ENCODE data around the gene MAP2K6.

MAP2K6 gene

DNA sequence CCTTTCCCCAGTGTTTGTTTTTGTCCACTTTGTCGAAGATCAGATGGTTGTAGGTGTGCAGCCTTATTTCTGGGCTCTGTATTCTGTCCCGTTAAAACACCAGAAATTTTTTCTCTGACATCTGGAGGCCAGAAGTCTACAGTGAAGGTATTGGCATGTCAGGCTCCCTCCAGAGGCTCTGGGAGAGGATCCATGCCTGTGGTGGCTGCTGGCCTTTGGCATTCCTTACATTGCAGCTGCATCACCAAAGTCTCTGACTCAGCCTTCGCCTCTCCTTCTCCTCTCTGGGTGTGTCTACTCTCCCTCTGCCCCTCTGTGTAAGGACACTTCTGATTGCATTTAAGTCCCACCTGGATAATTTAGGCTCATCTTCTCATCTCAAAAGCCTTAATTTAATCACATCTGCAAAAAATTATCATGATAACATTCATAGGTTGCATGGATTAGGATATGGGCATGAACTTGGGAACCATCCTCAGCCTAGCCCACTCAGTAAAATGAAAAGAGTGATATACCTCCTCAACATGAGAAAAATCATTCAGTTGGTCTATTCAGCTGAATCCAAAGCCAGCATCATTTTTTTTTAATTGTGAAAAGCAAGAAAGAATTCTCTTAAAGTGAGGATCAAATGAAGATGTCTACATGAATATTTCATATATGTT lies 78.0 kb downstream of the MAP2K6 start:
- no peak for DNase-seq (ENCODE audit: low read depth in 1 of 2, low spot score in 1 of 2)
- TF ChIP-seq JUND (IDR thresholded peaks at IDR 0.05; ENCODE audit: low read depth): no peak
- in situ Hi-C loops (cut with HindIII; ENCODE audit: low pct_unique_long_range_greater_than_20kb, low sequenced_read_pairs): no loop called here

- DNase-seq (ENCODE audit: low read depth in 1 of 2, low spot score in 1 of 2): no peak
- TF ChIP-seq JUND (IDR thresholded peaks at IDR 0.05; ENCODE audit: low read depth): no peak
- in situ Hi-C loops (cut with HindIII; ENCODE audit: low pct_unique_long_range_greater_than_20kb, low sequenced_read_pairs): no loop called here
Measured at GRCh38 chr17:69495787-69496186, 81.3 kb downstream of the MAP2K6 start.

- no peak for TF ChIP-seq JUND (IDR thresholded peaks at IDR 0.05; ENCODE audit: low read depth)
- no peak for DNase-seq (ENCODE audit: low read depth in 1 of 2, low spot score in 1 of 2)
- in situ Hi-C loops (cut with HindIII; ENCODE audit: low pct_unique_long_range_greater_than_20kb, low sequenced_read_pairs): no loop called here
Measured at GRCh38 chr17:69497161-69497560, 82.7 kb downstream of the MAP2K6 start.

DNA sequence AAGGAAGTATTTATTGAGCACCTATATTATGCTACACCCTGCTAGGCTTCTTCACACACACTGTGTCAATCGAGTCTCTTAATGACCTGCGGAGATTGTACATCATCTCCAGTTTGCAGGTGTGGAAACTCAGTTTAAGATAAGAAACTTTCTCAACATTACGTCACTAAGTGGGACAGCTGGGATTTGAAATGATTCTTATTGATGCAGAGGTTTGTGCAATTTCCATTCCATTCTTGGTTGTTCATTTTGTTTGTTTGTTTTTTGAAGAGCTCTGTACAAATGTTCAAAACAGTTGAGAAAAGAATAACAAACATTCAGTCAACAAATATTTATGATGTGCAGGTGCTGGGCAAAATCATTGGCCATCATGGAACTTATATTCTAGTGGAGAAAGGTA lies 84.8 kb downstream of the MAP2K6 start:
- no peak for DNase-seq (ENCODE audit: low read depth in 1 of 2, low spot score in 1 of 2)
- in situ Hi-C loops (cut with HindIII; ENCODE audit: low pct_unique_long_range_greater_than_20kb, low sequenced_read_pairs): no loop called here
- no peak for TF ChIP-seq JUND (IDR thresholded peaks at IDR 0.05; ENCODE audit: low read depth)

- DNase-seq (ENCODE audit: low read depth in 1 of 2, low spot score in 1 of 2): no peak
- in situ Hi-C loops (cut with HindIII; ENCODE audit: low pct_unique_long_range_greater_than_20kb, low sequenced_read_pairs): no loop called here
Measured at GRCh38 chr17:69500911-69501429, 86.5 kb downstream of the MAP2K6 start.

DNA sequence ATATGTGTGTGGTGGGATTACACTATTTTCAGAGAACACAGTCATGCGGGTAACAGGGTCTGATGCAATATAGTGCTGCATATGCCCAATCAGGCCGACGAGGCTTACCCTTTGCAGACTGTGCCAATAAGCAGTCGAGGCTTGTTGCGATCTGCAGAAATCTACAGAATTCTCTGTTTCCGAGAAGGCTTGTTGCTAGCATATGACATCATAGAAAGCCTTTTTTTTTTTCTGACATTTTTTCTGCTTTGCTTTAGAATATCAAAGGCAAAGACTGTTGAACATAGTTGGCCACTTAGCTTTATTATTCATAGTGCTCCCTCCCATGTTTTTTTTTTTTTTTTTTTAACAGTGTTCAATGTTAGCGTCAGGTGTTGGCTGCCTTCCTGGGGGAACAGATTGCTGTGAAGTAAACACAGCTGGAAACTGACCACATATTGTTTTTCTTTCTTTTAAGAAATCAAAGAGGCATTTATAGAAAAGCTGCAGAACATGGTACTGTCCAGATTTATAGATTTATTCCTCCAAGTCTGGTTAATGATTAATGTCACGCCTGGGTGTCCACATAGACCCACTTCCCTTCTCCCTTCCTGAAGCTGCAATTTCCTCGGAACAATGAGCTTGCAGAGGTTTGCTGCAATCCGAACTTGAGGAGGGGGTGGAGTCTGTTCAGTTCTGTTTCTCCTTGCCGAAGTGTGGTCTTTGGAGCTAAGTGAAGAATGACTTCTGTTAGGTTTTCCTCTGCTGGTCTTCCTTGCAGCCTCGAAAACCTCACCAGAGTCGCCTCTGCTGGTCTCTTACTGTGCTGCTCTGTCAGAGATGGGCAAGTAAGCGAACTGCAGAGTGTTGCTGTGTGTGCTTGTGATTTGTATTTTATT lies 87.3 kb downstream of the MAP2K6 start:
- in situ Hi-C loops (cut with HindIII; ENCODE audit: low pct_unique_long_range_greater_than_20kb, low sequenced_read_pairs): no loop called here

More at GRCh38 chr17:69500911-69501429, 86.5 kb downstream of the MAP2K6 start:
- no peak for TF ChIP-seq JUND (IDR thresholded peaks at IDR 0.05; ENCODE audit: low read depth)

DNA sequence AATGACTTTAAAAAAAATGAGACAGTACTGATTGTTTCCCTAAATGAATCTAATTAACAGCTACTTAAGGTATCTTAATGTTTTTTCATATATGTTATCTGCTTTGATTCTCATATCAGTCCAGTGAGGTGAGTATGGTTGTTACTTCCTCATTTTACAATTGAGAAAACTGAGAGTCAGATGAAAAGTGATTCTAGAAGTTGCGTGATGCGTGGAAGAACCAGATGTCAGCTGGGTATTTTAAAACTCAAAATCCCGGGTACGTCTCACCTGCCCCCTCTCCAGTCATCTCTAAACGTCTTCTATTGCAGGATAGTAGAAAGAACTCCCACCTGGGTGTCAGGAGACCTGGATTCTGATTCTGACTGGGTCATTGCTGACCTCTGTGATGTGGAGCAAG lies 89.2 kb downstream of the MAP2K6 start:
- in situ Hi-C loops (cut with HindIII; ENCODE audit: low pct_unique_long_range_greater_than_20kb, low sequenced_read_pairs): no loop called here
- no peak for TF ChIP-seq JUND (IDR thresholded peaks at IDR 0.05; ENCODE audit: low read depth)
- no peak for DNase-seq (ENCODE audit: low read depth in 1 of 2, low spot score in 1 of 2)

More for the DNA sequence above, 87.3 kb downstream of the MAP2K6 start:
- TF ChIP-seq JUND (IDR thresholded peaks at IDR 0.05; ENCODE audit: low read depth): no peak
- no peak for DNase-seq (ENCODE audit: low read depth in 1 of 2, low spot score in 1 of 2)

DNA sequence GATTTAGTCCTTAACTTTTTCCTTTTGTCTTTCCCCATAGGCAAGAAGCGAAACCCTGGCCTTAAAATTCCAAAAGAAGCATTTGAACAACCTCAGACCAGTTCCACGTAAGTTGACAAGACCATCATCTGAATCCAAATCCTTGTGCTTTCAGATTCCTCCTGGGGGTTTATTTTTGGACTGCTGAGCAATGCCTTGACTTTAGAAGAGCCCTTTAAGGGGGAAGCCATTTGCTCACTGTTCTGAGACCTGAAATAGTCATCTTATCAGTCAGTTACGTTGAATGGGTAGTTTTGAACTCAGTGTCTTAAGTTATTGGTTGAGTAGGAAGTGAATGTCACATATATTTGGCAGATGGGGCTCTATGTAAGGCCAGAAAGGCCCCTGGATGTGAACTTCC lies 91.2 kb downstream of the MAP2K6 start:
- in situ Hi-C loops (cut with HindIII; ENCODE audit: low pct_unique_long_range_greater_than_20kb, low sequenced_read_pairs): no loop called here
- TF ChIP-seq JUND (IDR thresholded peaks at IDR 0.05; ENCODE audit: low read depth): no peak
- no peak for DNase-seq (ENCODE audit: low read depth in 1 of 2, low spot score in 1 of 2)

DNA sequence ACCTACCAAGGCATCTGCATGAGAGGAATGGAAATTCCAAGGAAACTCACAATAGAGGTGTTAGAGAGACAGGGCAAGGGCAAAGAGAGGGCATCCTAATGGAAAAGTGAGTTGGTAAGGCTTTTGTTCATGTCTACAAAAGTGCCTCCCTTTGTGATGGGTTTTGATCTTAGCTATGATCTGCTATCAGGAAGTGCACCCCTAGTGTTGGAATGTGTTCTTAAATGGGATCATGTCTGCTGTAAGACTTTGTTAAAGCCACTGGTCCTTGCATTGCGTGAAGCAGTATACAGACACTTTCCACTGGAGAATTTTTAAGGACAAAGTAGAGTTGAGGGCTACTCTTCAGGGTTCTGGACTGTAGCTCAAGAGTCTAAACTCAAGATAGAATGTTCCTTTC lies 92.0 kb downstream of the MAP2K6 start:
- DNase-seq (ENCODE audit: low read depth in 1 of 2, low spot score in 1 of 2): no peak
- TF ChIP-seq JUND (IDR thresholded peaks at IDR 0.05; ENCODE audit: low read depth): no peak
- in situ Hi-C loops (cut with HindIII; ENCODE audit: low pct_unique_long_range_greater_than_20kb, low sequenced_read_pairs): no loop called here

- no peak for DNase-seq (ENCODE audit: low read depth in 1 of 2, low spot score in 1 of 2)
- TF ChIP-seq JUND (IDR thresholded peaks at IDR 0.05; ENCODE audit: low read depth): no peak
Measured at GRCh38 chr17:69508814-69509213, 94.3 kb downstream of the MAP2K6 start.

DNA sequence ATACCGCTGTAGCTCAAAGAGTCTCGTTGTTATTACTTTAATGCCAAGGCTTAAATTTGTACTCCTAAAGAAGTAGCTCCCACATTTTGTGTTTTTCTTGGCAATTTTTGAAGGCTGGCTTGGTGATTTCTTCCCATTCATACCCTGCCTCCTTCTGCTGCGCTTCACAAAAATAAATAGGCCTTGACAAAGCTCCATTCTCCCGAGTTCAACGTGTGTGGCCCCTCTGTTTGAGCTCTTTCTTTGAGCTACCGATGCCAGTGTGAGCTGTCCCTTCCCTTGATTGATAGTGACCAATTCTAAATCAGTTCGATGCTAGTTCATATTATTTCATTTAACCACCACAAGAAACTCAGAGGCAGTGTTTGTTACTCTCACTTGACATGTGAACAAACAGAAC lies 96.8 kb downstream of the MAP2K6 start:
- DNase-seq (ENCODE audit: low read depth in 1 of 2, low spot score in 1 of 2): no peak
- no peak for TF ChIP-seq JUND (IDR thresholded peaks at IDR 0.05; ENCODE audit: low read depth)
- in situ Hi-C loops (cut with HindIII; ENCODE audit: low pct_unique_long_range_greater_than_20kb, low sequenced_read_pairs): no loop called here

More at GRCh38 chr17:69508814-69509213, 94.3 kb downstream of the MAP2K6 start:
- in situ Hi-C loops (cut with HindIII; ENCODE audit: low pct_unique_long_range_greater_than_20kb, low sequenced_read_pairs): no loop called here

GRCh38 chr17:69512946-69513345 lies 98.4 kb downstream of the MAP2K6 start:
- DNase-seq (ENCODE audit: low read depth in 1 of 2, low spot score in 1 of 2): no peak
- in situ Hi-C loops (cut with HindIII; ENCODE audit: low pct_unique_long_range_greater_than_20kb, low sequenced_read_pairs): no loop called here
- TF ChIP-seq JUND (IDR thresholded peaks at IDR 0.05; ENCODE audit: low read depth): no peak

DNA sequence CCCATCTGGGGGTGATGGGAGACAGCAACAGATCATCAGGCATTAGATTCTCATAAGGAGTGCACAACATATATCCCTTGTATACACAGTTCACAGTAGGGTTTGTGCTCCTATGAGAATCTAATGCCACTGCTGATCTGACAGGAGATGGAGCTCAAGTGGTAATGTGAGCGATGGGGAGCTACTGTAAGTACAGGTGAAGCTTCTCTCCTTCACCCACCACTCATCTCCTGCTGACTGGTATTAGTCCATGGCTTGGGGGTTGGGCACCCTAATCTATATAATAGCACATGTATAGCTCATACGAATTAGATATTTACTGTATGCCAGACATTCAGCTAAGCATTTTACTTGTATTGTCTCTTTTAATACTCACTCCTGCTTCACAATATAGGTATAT lies 101.7 kb downstream of the MAP2K6 start:
- in situ Hi-C loops (cut with HindIII; ENCODE audit: low pct_unique_long_range_greater_than_20kb, low sequenced_read_pairs): no loop called here
- no peak for TF ChIP-seq JUND (IDR thresholded peaks at IDR 0.05; ENCODE audit: low read depth)
- no peak for DNase-seq (ENCODE audit: low read depth in 1 of 2, low spot score in 1 of 2)
